H1 (cell line): ENCODE measurements around the gene MBTPS2. TPM values are rescaled to one million over a fixed set of nuclear protein-coding genes. Genes with fewer than 3 reads are reported as not detected.

Source experiments
- CTCF ChIA-PET: fragments of 300-600 bp; sonication (Branson Sonifier 250); formaldehyde crosslinking; loops from one replicate; lab custom pipeline; 2021; ENCODE audit not compliant: partially characterized antibody; lab: Charles Lee
- POLR2A ChIA-PET: fragments of 300-600 bp; sonication (Branson Sonifier 250); formaldehyde crosslinking; loops from one replicate; lab custom pipeline; 2021; ENCODE audit warnings: inconsistent platforms; ENCODE audit not compliant: partially characterized antibody; lab: Charles Lee
- DNase-seq, 2 experiments: peaks; one replicate each; pipeline versions ENCODE4 v3.0.0 to v3.0.0-alpha.2; 2010 to 2022; ENCODE audit warnings: low spot score in 2 of 2, low read depth in 1 of 2, mixed read lengths in 1 of 2
- FAIRE-seq: peaks from 2 replicates; lab custom pipeline; 2011; peaks lifted over from hg19 to GRCh38; lab: Jason Lieb, UNC
- H2AFZ ChIP-seq: 2 replicates; pipeline ENCODE4 v1.8.1; 2012; ENCODE audit warnings: low read length, inconsistent platforms
- H2AK5ac ChIP-seq: 2 replicates; pipeline ENCODE4 v1.6.1; 2013; ENCODE audit warnings: low read depth, low read length
- H2BK120ac ChIP-seq: replicated peaks from 2 replicates; pipeline ENCODE3; 2013; ENCODE audit warnings: low read depth, low read length, inconsistent platforms
- H2BK12ac ChIP-seq: 2 replicates; pipeline ENCODE4 v1.6.1; 2013; ENCODE audit warnings: low read depth, low read length
- H2BK15ac ChIP-seq: 2 replicates; pipeline ENCODE4 v1.6.1; 2013; ENCODE audit warnings: low read length
- H2BK20ac ChIP-seq: 2 replicates; pipeline ENCODE4 v1.6.1; 2013; ENCODE audit warnings: low read length
- H2BK5ac ChIP-seq: 2 replicates; pipeline ENCODE4 v1.6.1; 2013; ENCODE audit warnings: low read depth, low read length
- H3K14ac ChIP-seq: 2 replicates; pipeline ENCODE4 v1.6.1; 2013; ENCODE audit warnings: inconsistent platforms; ENCODE audit not compliant: insufficient read length
- H3K18ac ChIP-seq: 2 replicates; pipeline ENCODE4 v1.6.1; 2013; ENCODE audit warnings: low read length; ENCODE audit errors: extremely low read depth
- H3K23ac ChIP-seq: 2 replicates; pipeline ENCODE4 v1.6.1; 2013; ENCODE audit warnings: inconsistent platforms; ENCODE audit not compliant: insufficient read length
- H3K23me2 ChIP-seq: 2 replicates; pipeline ENCODE4 v1.6.1; 2013; ENCODE audit warnings: low read depth, low read length
- H3K27ac ChIP-seq: 2 replicates; pipeline ENCODE4 v1.6.1; 2011; ENCODE audit warnings: low read depth, low read length, inconsistent platforms
- H3K27me3 ChIP-seq, 4 experiments: replicated peaks in 1 of 4; 1 replicate in 1 of 4; 2 replicates in 3 of 4; pipeline versions ENCODE4 v1.6.1 to v1.8.1; 2011 to 2013; ENCODE audit warnings: low read length in 3 of 4, mild to moderate bottlenecking in 3 of 4, inconsistent platforms in 2 of 4, mixed read lengths in 2 of 4, moderate library complexity in 1 of 4; ENCODE audit not compliant: control insufficient read depth in 3 of 4, insufficient read depth in 3 of 4; ENCODE audit errors: extremely low read depth in 1 of 4
- H3K36me3 ChIP-seq, 4 experiments: 2 replicates each; pipeline versions ENCODE4 v1.6.1 to v1.8.1; 2011 to 2013; ENCODE audit warnings: mild to moderate bottlenecking in 4 of 4, low read length in 3 of 4, moderate library complexity in 2 of 4, control low read depth in 1 of 4, inconsistent platforms in 1 of 4; ENCODE audit not compliant: insufficient read depth in 4 of 4, control insufficient read depth in 2 of 4
- H3K4ac ChIP-seq: replicated peaks from 2 replicates; pipeline ENCODE3; 2013; ENCODE audit warnings: low read length, low read depth, mixed read lengths, inconsistent platforms; ENCODE audit not compliant: insufficient read length
- H3K4me1 ChIP-seq, 4 experiments: replicated peaks in 1 of 4; 1 replicate in 1 of 4; 2 replicates in 3 of 4; pipeline versions ENCODE4 v1.6.1 to v1.8.1; 2011 to 2013; ENCODE audit warnings: low read length in 3 of 4, inconsistent platforms in 2 of 4, mixed read lengths in 1 of 4; ENCODE audit not compliant: insufficient read depth in 4 of 4, control insufficient read depth in 3 of 4
- H3K4me2 ChIP-seq, 2 experiments: 2 replicates each; pipeline versions ENCODE4 v1.6.1 to v1.8.1; 2011 to 2013; ENCODE audit warnings: low read depth in 2 of 2, low read length in 2 of 2, control low read depth in 1 of 2, inconsistent platforms in 1 of 2, mild to moderate bottlenecking in 1 of 2; ENCODE audit not compliant: insufficient read depth in 1 of 2
- H3K4me3 ChIP-seq, 4 experiments: fragments of 200-600, 300-600 bp in 1 of 4; sonication (generic), shearing (Covaris generic), sonication (Bioruptor Twin) in 1 of 4; 2 replicates each; pipeline versions ENCODE4 v1.5.1 to v1.8.1; 2011 to 2016; ENCODE audit warnings: low read length in 4 of 4, low read depth in 3 of 4, control low read depth in 2 of 4, inconsistent platforms in 2 of 4, mild to moderate bottlenecking in 2 of 4, mixed read lengths in 1 of 4, moderate library complexity in 1 of 4; ENCODE audit not compliant: insufficient read depth in 2 of 4; ENCODE audit errors: extremely low read depth in 1 of 4
- H3K56ac ChIP-seq: replicated peaks from 2 replicates; pipeline ENCODE3; 2013; ENCODE audit warnings: low read depth, mild to moderate bottlenecking, mixed read lengths, low read length, inconsistent platforms; ENCODE audit not compliant: insufficient read length
- H3K79me1 ChIP-seq: 2 replicates; pipeline ENCODE4 v1.6.1; 2013; ENCODE audit warnings: low read depth, low read length, control low read depth
- H3K79me2 ChIP-seq, 2 experiments: 2 replicates each; pipeline versions ENCODE4 v1.6.1 to v1.8.1; 2012 to 2013; ENCODE audit warnings: low read length in 2 of 2, mild to moderate bottlenecking in 2 of 2, inconsistent platforms in 1 of 2; ENCODE audit not compliant: insufficient read depth in 2 of 2, control insufficient read depth in 1 of 2
- H3K9ac ChIP-seq, 4 experiments: replicated peaks in 1 of 4; 1 replicate in 1 of 4; 2 replicates in 3 of 4; pipeline versions ENCODE4 v1.6.1 to v1.8.1; 2011 to 2013; ENCODE audit warnings: low read depth in 3 of 4, low read length in 3 of 4, control low read depth in 2 of 4, mild to moderate bottlenecking in 2 of 4, moderate library complexity in 2 of 4, inconsistent platforms in 1 of 4; ENCODE audit errors: extremely low read depth in 1 of 4
- H3K9me3 ChIP-seq, 2 experiments: 2 replicates each; pipeline versions ENCODE4 v1.6.1 to v1.8.1; 2012 to 2013; ENCODE audit warnings: mild to moderate bottlenecking in 2 of 2, moderate library complexity in 2 of 2, control low read depth in 1 of 2, inconsistent platforms in 1 of 2, low read depth in 1 of 2, low read length in 1 of 2, mixed read lengths in 1 of 2; ENCODE audit not compliant: insufficient read depth in 2 of 2
- H4K20me1 ChIP-seq, 2 experiments: replicated peaks in 1 of 2; 2 replicates each; pipeline versions ENCODE3 to v1.8.1; 2011 to 2013; ENCODE audit warnings: inconsistent platforms in 2 of 2, low read length in 2 of 2, mild to moderate bottlenecking in 1 of 2; ENCODE audit not compliant: insufficient read depth in 2 of 2, control insufficient read depth in 1 of 2
- H4K5ac ChIP-seq: 2 replicates; pipeline ENCODE4 v1.6.1; 2013; ENCODE audit warnings: low read length, low read depth, mixed read lengths, inconsistent platforms; ENCODE audit not compliant: insufficient read length
- H4K8ac ChIP-seq: 2 replicates; pipeline ENCODE4 v1.8.0; 2013; ENCODE audit warnings: mild to moderate bottlenecking, moderate library complexity, low read length, inconsistent platforms; ENCODE audit not compliant: insufficient read depth; ENCODE audit errors: extremely low read depth
- H4K91ac ChIP-seq: replicated peaks from 2 replicates; pipeline ENCODE3; 2013; ENCODE audit warnings: low read length, mixed read lengths, inconsistent platforms; ENCODE audit not compliant: insufficient read length
- CBX5 ChIP-seq: fragments of 300-800, 300-1000 bp; sonication (generic); IDR thresholded peaks from 2 replicates; pipeline ENCODE4 v1.7.1; 2016; ENCODE audit warnings: antibody characterized with exemption, low read length, low read depth
- EP300 ChIP-seq, 2 experiments: IDR thresholded peaks; 1 replicate in 1 of 2; 2 replicates in 1 of 2; pipeline ENCODE4 v1.6.1; 2011 to 2012; ENCODE audit warnings: low read depth in 2 of 2, low read length in 2 of 2, mild to moderate bottlenecking in 2 of 2, borderline replicate concordance in 1 of 2, inconsistent platforms in 1 of 2, moderate library complexity in 1 of 2
- GABPA ChIP-seq: IDR thresholded peaks from 2 replicates; pipeline ENCODE4 v1.6.1; 2011; ENCODE audit warnings: mild to moderate bottlenecking, low read length, moderate library complexity, borderline replicate concordance; ENCODE audit not compliant: insufficient read depth
- GTF2F1 ChIP-seq: IDR thresholded peaks from 2 replicates; pipeline ENCODE4 v1.6.1; 2012; ENCODE audit warnings: low read depth, low read length, improper control_type of control experiment, borderline replicate concordance
- HDAC6 ChIP-seq: IDR thresholded peaks from one replicate; pipeline ENCODE4 v1.7.1; 2012; ENCODE audit warnings: low read depth, mild to moderate bottlenecking, inconsistent platforms, low read length, moderate library complexity
- JUN ChIP-seq: IDR thresholded peaks from 2 replicates; pipeline ENCODE4 v1.6.1; 2011; ENCODE audit warnings: low read depth, mild to moderate bottlenecking, improper control_type of control experiment, low read length
- JUND ChIP-seq: IDR thresholded peaks from 2 replicates; pipeline ENCODE4 v1.6.1; 2011; ENCODE audit warnings: mild to moderate bottlenecking, improper control_type of control experiment, low read length
- NANOG ChIP-seq: IDR thresholded peaks from 2 replicates; pipeline ENCODE4 v1.6.1; 2011; ENCODE audit warnings: low read length, low read depth, mild to moderate bottlenecking, inconsistent platforms; ENCODE audit not compliant: insufficient read depth, poor library complexity, severe bottlenecking
- RFX5 ChIP-seq: IDR thresholded peaks from 2 replicates; pipeline ENCODE4 v1.6.1; 2011; ENCODE audit warnings: low read depth, low read length, improper control_type of control experiment, borderline replicate concordance
- RNF2 ChIP-seq: fragments of 200-900, 300-1000 bp; sonication (generic); IDR thresholded peaks from 2 replicates; pipeline ENCODE4 v1.7.1; 2016; ENCODE audit warnings: borderline replicate concordance, low read depth, mild to moderate bottlenecking, antibody characterized with exemption, low read length; ENCODE audit not compliant: poor library complexity, severe bottlenecking; ENCODE audit errors: missing control alignments
- SP1 ChIP-seq: IDR thresholded peaks from 2 replicates; pipeline ENCODE4 v1.6.1; 2011; ENCODE audit warnings: low read depth, low read length
- SP4 ChIP-seq: IDR thresholded peaks from 2 replicates; pipeline ENCODE4 v1.6.1; 2012; ENCODE audit warnings: low read length, inconsistent platforms
- SUZ12 ChIP-seq: fragments of 200-600 bp; sonication (generic); IDR thresholded peaks from 2 replicates; pipeline ENCODE4 v1.6.1; 2012; ENCODE audit warnings: mild to moderate bottlenecking, inconsistent platforms, low read length, moderate library complexity, mixed read lengths
- TEAD4 ChIP-seq: IDR thresholded peaks from 2 replicates; pipeline ENCODE4 v1.6.1; 2012; ENCODE audit warnings: low read depth, low read length, inconsistent platforms, mixed read lengths
- polyA plus RNA-seq, 7 experiments: library from polyadenylated mRNA; depleted of rRNA in 3 of 7; stranded (reverse) in 5 of 7; unstranded in 2 of 7; fragments of >200 nt in 5 of 7; fragments of 200-250 nt in 2 of 7; gene quantifications; 1 replicate in 5 of 7; 2 replicates in 1 of 7; 4 replicates in 1 of 7; pipeline versions ENCODE4 v1.2.1 to v1.2.3, GENCODE V29; 2011 to 2013; ENCODE audit warnings: missing spikeins in 2 of 7, mixed read lengths in 2 of 7
- total RNA-seq: library from RNA; stranded (reverse); fragmentation: NEBNext Ultra II Directional; extraction: Animal tissue kit (Norgen Biotek cat#: 25700); gene quantifications from 2 replicates; pipeline ENCODE4 v1.2.1, GENCODE V29; 2021
- TF ChIP-seq, protein P1 (sequence below): IDR thresholded peaks from 2 replicates; pipeline ENCODE4 v1.6.1; 2012; ENCODE audit warnings: inconsistent platforms

MBTPS2 gene
- total and polyA plus RNA-seq, 2 of the 8 experiments (the other 6 are each of a cell fraction or from before 2014, with no cell fraction given): 4.3 to 7.4 TPM

- no peaks in the 10 kb centered on the region for H3K79me1 ChIP-seq
- no peaks in the 10 kb centered on the region for H3K79me2 ChIP-seq
- H2BK5ac ChIP-seq: no peak overlapping the region
- no peak overlapping the region for H2AFZ ChIP-seq
- no peak overlapping the region for H3K14ac ChIP-seq
- H2AK5ac ChIP-seq: no peak overlapping the region
- H3K27me3 ChIP-seq: no peaks in the 10 kb centered on the region
- no peak overlapping the region for H3K9ac ChIP-seq
- no peak for FAIRE-seq
- no peak for DNase-seq
- no peaks in the 10 kb centered on the region for H3K9me3 ChIP-seq
- CTCF ChIA-PET: interaction anchor here (0.7 to 0.8 kb wide), 2 partner anchors 111 to 1978 kb away, joined by 3 read pairs; no protein-coding TSS in a partner anchor
- no peak overlapping the region for H2BK12ac ChIP-seq
- H3K4me2 ChIP-seq: no peak overlapping the region
- no peak overlapping the region for H3K23ac ChIP-seq
- H3K23me2 ChIP-seq: no peaks in the 10 kb centered on the region
- H3K4me3 ChIP-seq: no peak overlapping the region
- H2BK120ac ChIP-seq: no peak overlapping the region
- no peak overlapping the region for H2BK15ac ChIP-seq
- no peak overlapping the region for H4K8ac ChIP-seq
- no peak overlapping the region for H4K91ac ChIP-seq
- no peak overlapping the region for H2BK20ac ChIP-seq
- H3K36me3 ChIP-seq: no peaks in the 10 kb centered on the region; a peak in 1 of 8 replicates
- no peak overlapping the region for H3K18ac ChIP-seq
- H3K4ac ChIP-seq: no peak overlapping the region
- no peak overlapping the region for H3K27ac ChIP-seq
- no peaks in the 10 kb centered on the region for H3K4me1 ChIP-seq
- no peaks in the 10 kb centered on the region for H4K20me1 ChIP-seq
- no peak overlapping the region for H4K5ac ChIP-seq
- POLR2A ChIA-PET: no interaction called here
- H3K56ac ChIP-seq: no peak overlapping the region
- TF ChIP-seq CBX5: no peak
- no peak for TF ChIP-seq RNF2
- no peak for TF ChIP-seq SP4
- TF ChIP-seq, protein P1, sequence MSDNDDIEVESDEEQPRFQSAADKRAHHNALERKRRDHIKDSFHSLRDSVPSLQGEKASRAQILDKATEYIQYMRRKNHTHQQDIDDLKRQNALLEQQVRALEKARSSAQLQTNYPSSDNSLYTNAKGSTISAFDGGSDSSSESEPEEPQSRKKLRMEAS: no peak
- no peak for TF ChIP-seq GABPA
- no peak for TF ChIP-seq GTF2F1
- TF ChIP-seq HDAC6: no peak
- TF ChIP-seq SUZ12: no peak
- no peak for TF ChIP-seq SP1
- no peak for TF ChIP-seq TEAD4
- no peak for TF ChIP-seq JUN
- TF ChIP-seq NANOG: no peak
- TF ChIP-seq RFX5: no peak
- no peak for TF ChIP-seq JUND
- no peak for TF ChIP-seq EP300 (IDR thresholded peaks at IDR 0.05; ENCODE audit: borderline replicate concordance in 1 of 2, low read depth in 2 of 2, low read length in 2 of 2)
Observed at GRCh38 chrX:21865436-21865835, 26.0 kb downstream of the MBTPS2 start.
